Gastrocnemius medialis (tissue), 4 donors: ENCODE data around the gene MIB2. TPM values are rescaled to one million over a fixed set of nuclear protein-coding genes. Genes with fewer than 3 reads are reported as not detected.

ENCODE experiments used
- ATAC-seq, 2 donors: fragments of 150-250 bp; one replicate each; pipeline ENCODE4 v1.9.1; 2016
- DNase-seq, 2 donors: peaks; one replicate each; pipeline ENCODE4 v3.0.0-alpha.2; 2019
- H3K27ac ChIP-seq, 4 donors: fragments of 200-600 bp; sonication (generic); 1 replicate in 1 of 4; 2 replicates in 3 of 4; pipeline ENCODE4 v1.5.1; 2016 to 2018; ENCODE audit warnings: mild to moderate bottlenecking in 2 of 4, moderate library complexity in 1 of 4
- H3K27me3 ChIP-seq, 3 donors: fragments of 200-600 bp; sonication (generic) in 2 of 3; 1 replicate in 1 of 3; 2 replicates in 2 of 3; pipeline versions ENCODE4 v1.5.1 to v1.6.0; 2016 to 2019; ENCODE audit warnings: mild to moderate bottlenecking in 1 of 3, moderate library complexity in 1 of 3
- H3K36me3 ChIP-seq, 2 donors: fragments of 200-600 bp; sonication (generic) in 1 of 2; one replicate each; pipeline ENCODE4 v1.5.1; 2017 to 2018
- H3K4me1 ChIP-seq, 2 donors: fragments of 200-600 bp; sonication (generic) in 1 of 2; one replicate each; pipeline ENCODE4 v1.5.1; 2016 to 2017; ENCODE audit warnings: mild to moderate bottlenecking in 2 of 2
- H3K4me3 ChIP-seq, 4 donors: fragments of 200-600 bp; sonication (generic) in 3 of 4; 1 replicate in 1 of 4; 2 replicates in 3 of 4; pipeline ENCODE4 v1.5.1; 2016 to 2019; ENCODE audit warnings: mild to moderate bottlenecking in 2 of 4
- H3K9me3 ChIP-seq, 3 donors: fragments of 200-600 bp; sonication (generic) in 2 of 3; 1 replicate in 1 of 3; 2 replicates in 2 of 3; pipeline ENCODE4 v1.5.1; 2016 to 2019
- POLR2A ChIP-seq, 2 donors: fragments of 450-650 bp; IDR thresholded peaks; one replicate each; pipeline ENCODE4 v1.6.1; 2017; ENCODE audit warnings: antibody characterized with exemption in 2 of 2, mild to moderate bottlenecking in 2 of 2, moderate library complexity in 2 of 2
- in situ Hi-C, 4 donors: fragments of 200-750 bp; cut with MboI; loops; one replicate each; pipeline versions ENCODE4 v1.15.0 to v1.8.0; 2017; ENCODE audit warnings: low sequenced_read_pairs in 4 of 4
- intact Hi-C: fragments of 100-400 bp; cut with DNase I; formaldehyde crosslinking; loops from one replicate; pipeline ENCODE4 v1.15.1; 2023; ENCODE audit warnings: low total_unique reads
- total RNA-seq, 4 donors: library from RNA; depleted of rRNA; stranded (reverse); fragments of >200 nt; gene quantifications; one replicate each; pipeline versions ENCODE4 v1.1.0 to v1.2.3, GENCODE V29; 2016
- TF ChIP-seq, protein P1 (sequence below), 5 experiments: fragments of 450-650 bp in 3 of 5; fragments of 200-600 bp in 2 of 5; sonication (generic) in 2 of 5; IDR thresholded peaks in 4 of 5; conservative IDR thresholded peaks in 1 of 5; 1 replicate in 4 of 5; 2 replicates in 1 of 5; pipeline ENCODE4 v1.5.1; 2016 to 2019; ENCODE audit warnings: antibody characterized with exemption in 5 of 5, mild to moderate bottlenecking in 3 of 5, moderate library complexity in 3 of 5

MIB2 gene
- total RNA-seq, 4 donors from 2014 or later = 66.4 to 154 (median 117) TPM

DNA sequence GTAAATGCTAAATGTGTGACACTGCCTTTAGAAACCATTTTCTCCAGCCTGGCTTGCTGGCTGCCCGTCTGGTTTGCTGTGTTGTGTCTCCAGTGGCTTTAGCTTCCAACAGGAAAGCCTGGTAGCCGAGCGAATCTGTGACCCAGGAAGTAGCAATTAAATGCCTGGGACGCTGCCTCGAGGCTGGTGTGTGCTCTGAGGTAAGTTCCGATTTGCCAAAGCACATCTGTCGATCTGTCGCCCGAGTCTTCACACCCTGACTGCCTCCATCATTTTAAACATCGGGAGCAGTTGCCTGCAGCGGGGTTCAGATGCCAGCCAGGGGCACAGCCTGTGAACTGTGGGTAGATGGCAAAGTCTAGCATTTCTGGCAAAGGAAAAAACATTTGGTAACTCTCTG lies 2.2 kb downstream of the MIB2 start:
- peaks cover 61 to 62% of the 10 kb centered on the region in 2 donors for H3K4me1 ChIP-seq
- no peaks in the 10 kb centered on the region for H3K9me3 ChIP-seq
- ATAC-seq (no peak), DNase-seq (no peak)
- H3K27ac ChIP-seq = peak overlapping the region in 2 of 4 donors; percentile 94 to 99
- TF ChIP-seq, protein P1, sequence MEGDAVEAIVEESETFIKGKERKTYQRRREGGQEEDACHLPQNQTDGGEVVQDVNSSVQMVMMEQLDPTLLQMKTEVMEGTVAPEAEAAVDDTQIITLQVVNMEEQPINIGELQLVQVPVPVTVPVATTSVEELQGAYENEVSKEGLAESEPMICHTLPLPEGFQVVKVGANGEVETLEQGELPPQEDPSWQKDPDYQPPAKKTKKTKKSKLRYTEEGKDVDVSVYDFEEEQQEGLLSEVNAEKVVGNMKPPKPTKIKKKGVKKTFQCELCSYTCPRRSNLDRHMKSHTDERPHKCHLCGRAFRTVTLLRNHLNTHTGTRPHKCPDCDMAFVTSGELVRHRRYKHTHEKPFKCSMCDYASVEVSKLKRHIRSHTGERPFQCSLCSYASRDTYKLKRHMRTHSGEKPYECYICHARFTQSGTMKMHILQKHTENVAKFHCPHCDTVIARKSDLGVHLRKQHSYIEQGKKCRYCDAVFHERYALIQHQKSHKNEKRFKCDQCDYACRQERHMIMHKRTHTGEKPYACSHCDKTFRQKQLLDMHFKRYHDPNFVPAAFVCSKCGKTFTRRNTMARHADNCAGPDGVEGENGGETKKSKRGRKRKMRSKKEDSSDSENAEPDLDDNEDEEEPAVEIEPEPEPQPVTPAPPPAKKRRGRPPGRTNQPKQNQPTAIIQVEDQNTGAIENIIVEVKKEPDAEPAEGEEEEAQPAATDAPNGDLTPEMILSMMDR (IDR thresholded peaks at IDR 0.05 in 4 of 5, conservative IDR thresholded peaks at IDR 0.05 in 1 of 5) = no peak
- no peak for TF ChIP-seq POLR2A (IDR thresholded peaks at IDR 0.05)
- in situ Hi-C loops (no loop called here), intact Hi-C loops (loop anchor here (5.0 kb wide), 1 partner anchor 105 kb away; the partner anchor contains the start of gene ATAD3A)
- H3K4me3 ChIP-seq = no peak overlapping the region
- H3K27me3 ChIP-seq = no peaks in the 10 kb centered on the region
- H3K36me3 ChIP-seq = peaks cover 0 to 6% of the 10 kb centered on the region in 2 donors

GRCh38 chr1:1617925-1618324 lies 2.6 kb downstream of the MIB2 start:
- in situ Hi-C loops = no loop called here
- DNase-seq = no peak
- no peak overlapping the region for H3K4me3 ChIP-seq
- no peaks in the 10 kb centered on the region for H3K9me3 ChIP-seq
- H3K27me3 ChIP-seq = no peaks in the 10 kb centered on the region
- intact Hi-C loops = loop anchor here (5.0 kb wide), 1 partner anchor 106 kb away; the partner anchor contains the start of gene ATAD3A
- H3K36me3 ChIP-seq = peaks cover 0 to 6% of the 10 kb centered on the region in 2 donors
- ATAC-seq = no peak
- peak overlapping the region in 3 of 4 donors; percentile 88 to 99 (median 94) for H3K27ac ChIP-seq
- H3K4me1 ChIP-seq = peaks cover 65 to 66% of the 10 kb centered on the region in 2 donors
- TF ChIP-seq POLR2A (IDR thresholded peaks at IDR 0.05) = no peak
- TF ChIP-seq, protein P1 (IDR thresholded peaks at IDR 0.05 in 4 of 5, conservative IDR thresholded peaks at IDR 0.05 in 1 of 5) = no peak

- in situ Hi-C loops (no loop called here), intact Hi-C loops (loop anchor here (5.0 kb wide), 1 partner anchor 106 kb away; the partner anchor contains the start of gene ATAD3A)
- Histone ChIP-seq H3K4me1 (peaks cover 69 to 72% of the 10 kb centered on the region in 2 donors), H3K27ac (peak overlapping the region; percentile 88 to 99 (median 91)), H3K36me3 (peaks cover 0 to 2% of the 10 kb centered on the region in 2 donors), H3K27me3 (no peaks in the 10 kb centered on the region), H3K9me3 (no peaks in the 10 kb centered on the region), H3K4me3 (no peak overlapping the region)
- DNase-seq (no peak), ATAC-seq (no peak)
- no peak for TF ChIP-seq POLR2A (IDR thresholded peaks at IDR 0.05)
- TF ChIP-seq, protein P1 (IDR thresholded peaks at IDR 0.05 in 4 of 5, conservative IDR thresholded peaks at IDR 0.05 in 1 of 5) = no peak
These were observed 3.2 kb downstream of the MIB2 start for GRCh38 chr1:1618396-1619068.

- Histone ChIP-seq H3K36me3 (no peaks in the 10 kb centered on the region), H3K4me1 (peaks cover 55 to 63% of the 10 kb centered on the region in 2 donors), H3K9me3 (no peaks in the 10 kb centered on the region), H3K27ac (peak overlapping the region; percentile 88 to 99 (median 91)), H3K4me3 (no peak overlapping the region), H3K27me3 (no peaks in the 10 kb centered on the region)
- ATAC-seq = peak; percentile 23 to 45
- in situ Hi-C loops (no loop called here), intact Hi-C loops (loop anchor here (5.0 kb wide), 1 partner anchor 108 kb away; the partner anchor contains the start of gene ATAD3A)
- peak; percentile 58 to 93 for DNase-seq
- TF ChIP-seq, protein P1 (IDR thresholded peaks at IDR 0.05 in 4 of 5, conservative IDR thresholded peaks at IDR 0.05 in 1 of 5) = peak; percentile 34 to 59 (median 42)
- no peak for TF ChIP-seq POLR2A (IDR thresholded peaks at IDR 0.05)
These were observed 4.6 kb downstream of the MIB2 start for GRCh38 chr1:1619917-1620361.
